ENCODE measurements around the gene TRIO. TPM values are rescaled to one million over a fixed set of nuclear protein-coding genes. Genes with fewer than 3 reads are reported as not detected.
A peak's percentile ranks its signal among the peaks of the same experiment; 100 is the strongest.

Gene TRIO
- total RNA-seq, 1 experiment from 2014 or later: 68.4 TPM

GRCh38 chr5:14326035-14326903 is 183.1 kb downstream of the TRIO start:
- no peak overlapping the region for H3K4me3 ChIP-seq (replicated peaks in 1 of 2; ENCODE audit: low read depth in 1 of 2, low read length in 2 of 2)
- no peaks in the 10 kb centered on the region for H3K27me3 ChIP-seq (ENCODE audit: insufficient read depth, low read length)
- peaks cover 0 to 9% of the 10 kb centered on the region in 2 experiments; a peak in 2 of 4 replicates for H3K36me3 ChIP-seq (ENCODE audit: control insufficient read depth in 1 of 2, insufficient read depth in 2 of 2, low read length in 2 of 2)
- H4K20me1 ChIP-seq (ENCODE audit: insufficient read depth): no peaks in the 10 kb centered on the region; the same call in 1 of the 2 replicates
- H3K4me1 ChIP-seq (ENCODE audit: control insufficient read depth in 1 of 2, insufficient read depth in 2 of 2, low read length in 2 of 2): no peaks in the 10 kb centered on the region
- no peak overlapping the region for H3K27ac ChIP-seq (ENCODE audit: low read depth, low read length)
- RAD21 ChIA-PET (ENCODE audit: low non-redundant PET in 1 of 2, low total read pairs in 2 of 2, uncharacterized antibody in 2 of 2, unreplicated experiment in 2 of 2): no interaction called here
- H2AFZ ChIP-seq (ENCODE audit: low read depth, low read length, poor library complexity, severe bottlenecking): no peak overlapping the region
- POLR2A ChIA-PET: no interaction called here
- BruUV-seq (replicated peaks): no TSS peak
- no peak overlapping the region for H3K4me2 ChIP-seq (ENCODE audit: low read length)
- CTCF ChIA-PET: interaction anchor here (1.3 kb wide), 1 partner anchor 322 kb away, joined by 4 read pairs; no protein-coding TSS in a partner anchor
- intact Hi-C loops (cut with micrococcal nuclease): no loop called here
- no peak for DNase-seq (ENCODE audit: low read depth, low spot score)
- no peak overlapping the region for H3K9ac ChIP-seq (ENCODE audit: low read length)
- TF ChIP-seq CTCF (IDR thresholded peaks at IDR 0.05 in 2 of 3, conservative IDR thresholded peaks at IDR 0.05 in 1 of 3; ENCODE audit: borderline replicate concordance in 1 of 3, insufficient read depth in 1 of 3, low read depth in 2 of 3, low read length in 2 of 3): peak in 2 of 3 experiments; percentile 36 to 38; a peak in 3 of 6 replicates
- no peak for TF ChIP-seq ZFX (IDR thresholded peaks at IDR 0.05)
- no peak for TF ChIP-seq POLR2AphosphoS5 (IDR thresholded peaks at IDR 0.05; ENCODE audit: low read depth, low read length)
- TF ChIP-seq MAX (IDR thresholded peaks at IDR 0.05): no peak
- ATAC-seq: peak; percentile 81
- no peaks in the 10 kb centered on the region for H3K9me2 ChIP-seq (ENCODE audit: insufficient read depth)
- no peaks in the 10 kb centered on the region for H3K9me3 ChIP-seq (ENCODE audit: control insufficient read depth in 1 of 2, insufficient read depth in 1 of 2, low read depth in 1 of 2, low read length in 2 of 2)
- H3K79me2 ChIP-seq (ENCODE audit: insufficient read depth, low read length): peaks cover 8% of the 10 kb centered on the region; the same call in 1 of the 2 replicates

GRCh38 chr5:14327624-14328023 is 184.5 kb downstream of the TRIO start:
- ChIA-PET CTCF (no interaction called here), POLR2A (no interaction called here), RAD21 (ENCODE audit: low non-redundant PET in 1 of 2, low total read pairs in 2 of 2, uncharacterized antibody in 2 of 2, unreplicated experiment in 2 of 2) (no interaction called here)
- BruUV-seq (replicated peaks): no TSS peak
- Histone ChIP-seq H3K36me3 (ENCODE audit: control insufficient read depth in 1 of 2, insufficient read depth in 2 of 2, low read length in 2 of 2) (peaks cover 0 to 4% of the 10 kb centered on the region in 2 experiments; a peak in 1 of 4 replicates), H3K4me1 (ENCODE audit: control insufficient read depth in 1 of 2, insufficient read depth in 2 of 2, low read length in 2 of 2) (no peaks in the 10 kb centered on the region), H3K79me2 (ENCODE audit: insufficient read depth, low read length) (peaks cover 8% of the 10 kb centered on the region; the same call in 1 of the 2 replicates), H3K4me2 (ENCODE audit: low read length) (no peak overlapping the region), H3K27ac (ENCODE audit: low read depth, low read length) (no peak overlapping the region), H2AFZ (ENCODE audit: low read depth, low read length, poor library complexity, severe bottlenecking) (no peak overlapping the region), H3K4me3 (replicated peaks in 1 of 2; ENCODE audit: low read depth in 1 of 2, low read length in 2 of 2) (no peak overlapping the region), H3K9me2 (ENCODE audit: insufficient read depth) (no peaks in the 10 kb centered on the region), H3K9ac (ENCODE audit: low read length) (no peak overlapping the region), H4K20me1 (ENCODE audit: insufficient read depth) (no peaks in the 10 kb centered on the region; the same call in 1 of the 2 replicates), H3K9me3 (ENCODE audit: control insufficient read depth in 1 of 2, insufficient read depth in 1 of 2, low read depth in 1 of 2, low read length in 2 of 2) (no peaks in the 10 kb centered on the region), H3K27me3 (ENCODE audit: insufficient read depth, low read length) (no peaks in the 10 kb centered on the region)
- no peak for DNase-seq (ENCODE audit: low read depth, low spot score)
- intact Hi-C loops (cut with micrococcal nuclease): no loop called here
- no peak for ATAC-seq
- TF ChIP-seq POLR2AphosphoS5 (IDR thresholded peaks at IDR 0.05; ENCODE audit: low read depth, low read length) (no peak), ZFX (IDR thresholded peaks at IDR 0.05) (no peak), JUND (IDR thresholded peaks at IDR 0.05) (no peak), SP1 (IDR thresholded peaks at IDR 0.05; ENCODE audit: low read depth) (no peak), EZH2 (IDR thresholded peaks at IDR 0.05) (no peak), ELF1 (IDR thresholded peaks at IDR 0.05; ENCODE audit: borderline replicate concordance, low read depth) (no peak), SIN3A (IDR thresholded peaks at IDR 0.05; ENCODE audit: low read depth) (no peak), POLR2A (IDR thresholded peaks at IDR 0.05; ENCODE audit: borderline replicate concordance, extremely low read depth, insufficient read depth, insufficient read length) (no peak), MAX (IDR thresholded peaks at IDR 0.05) (no peak), REST (IDR thresholded peaks at IDR 0.05; ENCODE audit: low read depth) (no peak), YY1 (IDR thresholded peaks at IDR 0.05; ENCODE audit: extremely low read depth, insufficient replicate concordance, low read depth, low read length) (no peak), ZNF274 (IDR thresholded peaks at IDR 0.05; ENCODE audit: low read depth, low read length) (no peak)

All from HCT116 (cell line).